Peyer's patch (tissue), 4 donors: ENCODE data around the gene SLAMF8.

Experiments used
- CTCF ChIP-seq, 6 experiments: fragments of 450-650 bp in 4 of 6; fragments of 200-600 bp in 2 of 6; sonication (generic) in 1 of 6; IDR thresholded peaks; one replicate each; pipeline ENCODE4 v1.5.1; 2017 to 2019; ENCODE audit warnings: antibody characterized with exemption in 6 of 6, mild to moderate bottlenecking in 3 of 6, moderate library complexity in 1 of 6
- POLR2A ChIP-seq, 2 donors: fragments of 450-650 bp; IDR thresholded peaks; one replicate each; pipeline ENCODE4 v1.5.1; 2017; ENCODE audit warnings: antibody characterized with exemption in 2 of 2, mild to moderate bottlenecking in 2 of 2, moderate library complexity in 2 of 2

DNA sequence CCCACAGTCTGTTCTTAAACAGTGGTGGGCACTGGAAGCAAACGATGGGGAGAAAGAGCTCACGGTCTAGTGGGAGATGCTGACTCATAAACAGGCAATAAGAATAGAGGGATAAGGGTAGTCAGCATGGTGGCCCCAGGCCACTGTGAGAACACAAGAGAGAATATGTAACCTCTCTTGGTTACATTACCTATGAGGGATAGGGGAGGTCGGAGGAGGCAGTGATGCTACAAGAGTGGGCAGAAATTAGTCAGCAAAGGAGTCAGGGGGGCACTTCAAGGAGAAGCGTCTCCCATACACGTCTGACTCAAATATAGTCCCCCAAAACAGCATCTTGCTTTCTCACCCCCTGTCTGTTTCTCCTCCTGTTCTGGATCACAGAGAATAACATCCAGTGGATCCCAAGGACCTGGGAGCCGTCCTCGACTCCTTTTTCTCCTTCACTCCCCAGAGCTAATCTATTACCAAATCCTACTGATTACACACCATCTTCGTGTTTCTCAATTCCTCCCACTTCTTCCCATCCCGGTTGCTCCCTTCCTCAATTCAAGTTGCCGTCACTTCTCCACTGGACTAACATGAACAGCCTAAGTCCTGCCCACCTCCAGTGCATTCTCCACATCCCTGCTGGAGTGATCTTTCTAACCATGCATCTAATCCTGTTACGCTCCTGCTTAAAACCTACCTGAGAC, 2.1 kb downstream of the SLAMF8 start:
- no peak for TF ChIP-seq CTCF (IDR thresholded peaks at IDR 0.05)
- TF ChIP-seq POLR2A (IDR thresholded peaks at IDR 0.05) = no peak
